Activated CD8-positive, alpha-beta memory T cell treated with anti-CD3 and anti-CD28 coated beads for 1 hour (primary cell): ENCODE measurements around the gene PLVAP.

Experiments used
- DNase-seq, 2 donors: peaks; one replicate each; pipeline ENCODE4 v3.0.0-alpha.2; 2020; ENCODE audit warnings: low read depth in 1 of 2; ENCODE audit errors: extremely low read depth in 1 of 2

Gene PLVAP

DNA sequence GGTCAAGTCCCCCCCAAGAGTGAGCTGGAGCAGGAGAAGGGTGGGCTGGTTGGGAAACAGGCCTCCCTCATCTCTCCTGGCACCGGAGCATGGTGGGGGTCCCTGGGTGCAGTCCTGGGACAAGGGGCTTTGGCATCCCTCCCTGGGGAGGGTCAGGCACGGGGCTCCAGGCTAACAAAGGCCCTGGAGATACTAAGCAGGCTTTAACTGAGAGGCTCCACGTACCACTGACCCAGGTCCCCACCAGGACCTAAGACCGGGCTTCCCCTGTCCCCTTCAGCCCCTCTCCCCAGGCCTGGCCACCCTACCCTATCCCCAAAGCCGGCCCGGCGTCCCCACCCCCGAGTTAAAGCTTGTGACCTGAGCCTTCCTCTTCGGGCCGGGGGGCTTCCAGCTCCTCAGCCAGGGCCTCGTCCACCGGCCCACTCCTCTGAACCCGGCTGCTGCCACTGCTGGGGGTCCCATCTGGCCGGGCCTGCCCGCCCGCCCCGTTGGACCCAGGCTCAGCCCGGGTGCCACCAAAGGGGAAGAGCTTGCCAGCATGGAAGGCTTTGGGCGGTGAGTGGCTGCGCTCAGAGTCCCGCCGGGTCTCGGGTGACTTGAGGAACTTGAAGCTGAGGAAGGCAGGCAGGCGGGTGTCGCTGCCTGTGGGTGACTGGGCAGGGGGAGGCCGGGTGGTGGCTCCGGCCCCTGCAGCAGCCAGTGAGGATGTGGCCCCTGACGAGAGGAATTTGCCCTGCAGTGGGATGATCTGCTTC, 52.6 kb downstream of the PLVAP start:
- no peak for DNase-seq

- no peak for DNase-seq
Observed at GRCh38 chr19:17323964-17324332, 53.2 kb downstream of the PLVAP start.

GRCh38 chr19:17323300-17323963, 53.7 kb downstream of the PLVAP start:
- no peak for DNase-seq

- DNase-seq, result no peak
Observed at GRCh38 chr19:17322854-17323253, 54.3 kb downstream of the PLVAP start.

- DNase-seq, result no peak
Observed at GRCh38 chr19:17321655-17322489, 55.3 kb downstream of the PLVAP start.

DNA sequence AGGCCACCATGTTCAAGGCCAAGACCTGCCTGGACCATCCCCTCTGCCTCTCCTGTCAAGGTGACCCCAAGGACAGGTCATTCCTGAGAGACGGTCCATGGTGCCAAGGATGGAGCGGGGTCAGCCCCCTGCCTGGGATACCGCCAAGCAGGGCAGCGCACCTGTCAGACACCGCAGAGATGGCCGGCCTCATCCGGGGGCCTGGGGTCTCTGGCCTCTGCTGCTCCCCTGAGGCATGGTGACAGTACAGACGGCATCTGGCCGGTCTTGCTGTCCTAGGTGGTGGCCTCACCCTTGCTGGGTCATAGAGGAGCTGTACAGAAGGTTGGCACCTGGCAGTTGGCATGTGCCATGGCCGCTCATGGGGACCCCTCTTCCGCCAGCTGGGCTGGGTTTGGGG, 56.7 kb downstream of the PLVAP start:
- DNase-seq, result no peak

- DNase-seq, result no peak
Observed at GRCh38 chr19:17319473-17320238, 57.5 kb downstream of the PLVAP start.

DNA sequence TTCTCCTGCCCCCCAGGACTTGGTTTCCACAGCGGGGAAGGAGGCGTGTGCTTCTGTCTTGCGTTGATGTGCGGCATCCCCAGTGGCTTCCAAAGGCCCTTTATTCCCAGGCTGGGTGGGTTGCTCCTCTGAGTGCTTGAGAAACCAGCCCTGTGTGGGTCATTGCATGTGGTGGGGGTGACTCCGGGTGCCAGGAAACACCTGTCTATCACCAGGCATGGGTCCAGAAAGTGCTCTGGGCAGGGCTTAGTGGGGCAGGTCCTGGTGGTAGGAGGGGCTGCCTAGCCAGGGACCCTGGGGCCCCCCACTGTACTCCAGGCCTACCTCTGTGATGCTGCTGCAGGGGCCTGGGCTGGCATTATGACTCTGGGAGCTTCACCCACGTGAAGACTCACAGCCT, 58.2 kb downstream of the PLVAP start:
- no peak for DNase-seq

DNA sequence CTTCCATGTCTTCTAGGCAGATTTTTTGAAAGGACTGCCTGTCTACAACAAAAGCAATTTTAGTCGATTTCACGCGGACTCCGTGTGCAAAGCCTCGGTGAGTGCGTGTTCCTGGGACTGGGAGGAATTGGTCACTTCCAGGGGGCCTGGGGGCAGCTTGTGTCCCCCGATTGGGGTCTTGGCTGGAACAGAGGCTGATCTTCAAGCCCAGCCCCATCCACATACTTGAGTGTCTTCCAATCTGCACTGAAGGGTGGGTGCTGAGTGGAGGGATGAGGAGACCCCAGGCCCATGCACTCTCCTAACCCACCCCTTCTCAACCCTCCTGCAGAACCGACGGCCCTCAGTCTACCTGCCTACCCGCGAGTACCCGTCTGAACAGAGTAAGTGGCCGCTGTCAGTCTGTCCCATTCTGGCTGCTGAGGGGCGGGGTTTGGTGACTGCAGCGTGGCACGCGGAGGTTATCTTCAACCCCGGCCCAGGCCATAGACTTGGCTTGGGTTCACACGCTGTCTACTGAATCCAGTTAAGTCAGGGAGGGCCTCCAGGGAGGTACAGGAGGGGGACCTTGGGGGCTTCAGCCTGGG, 63.0 kb downstream of the PLVAP start:
- no peak for DNase-seq

GRCh38 chr19:17312189-17313113, 64.7 kb downstream of the PLVAP start:
- no peak for DNase-seq

GRCh38 chr19:17311455-17312188, 65.5 kb downstream of the PLVAP start:
- no peak for DNase-seq

GRCh38 chr19:17309965-17310461, 67.1 kb downstream of the PLVAP start:
- DNase-seq, result no peak

DNA sequence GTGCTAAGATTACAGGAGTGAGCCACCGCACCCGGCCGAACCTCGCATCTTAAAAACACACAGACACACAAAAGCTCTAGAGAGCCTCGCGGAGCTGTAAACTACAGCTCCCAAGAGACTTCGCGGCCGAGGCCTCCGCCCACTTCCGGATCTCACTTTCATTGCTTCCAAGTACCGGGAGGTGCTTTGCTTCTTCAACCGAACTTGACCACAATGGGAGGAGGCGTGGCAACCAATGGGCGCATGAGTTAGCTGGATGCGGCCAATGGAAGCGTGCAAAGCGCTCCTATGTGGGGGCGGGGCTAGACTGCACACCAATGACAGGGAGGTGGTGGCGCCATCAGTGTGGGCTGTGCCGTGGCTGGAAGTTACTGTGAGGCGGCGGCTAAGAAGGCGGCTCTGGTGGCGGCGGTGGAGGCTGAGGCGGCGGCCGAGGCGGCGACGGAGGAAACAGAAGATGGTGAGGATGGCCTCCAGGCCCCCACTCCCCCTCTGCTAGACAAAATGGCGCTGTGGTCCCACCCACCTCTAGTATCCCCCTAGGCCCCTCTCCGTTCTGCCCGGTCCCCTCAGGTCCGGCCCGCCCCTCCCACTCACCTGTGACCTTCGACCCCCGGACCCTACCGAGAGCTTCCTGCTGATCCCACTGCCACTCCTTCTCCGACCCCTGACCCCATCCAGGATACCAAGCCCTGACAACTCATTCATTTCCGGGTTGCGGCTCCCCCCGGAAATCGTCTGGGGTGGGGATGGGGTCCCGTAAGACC, 67.8 kb downstream of the PLVAP start, which contains the start of gene DDA1:
Gene DDA1 (plus strand): TSS at position 366 of the 767 bp plus-strand sequence. CDS start 92 bp downstream, at position 458.
- peak; percentile 95 to 98 for DNase-seq

DNA sequence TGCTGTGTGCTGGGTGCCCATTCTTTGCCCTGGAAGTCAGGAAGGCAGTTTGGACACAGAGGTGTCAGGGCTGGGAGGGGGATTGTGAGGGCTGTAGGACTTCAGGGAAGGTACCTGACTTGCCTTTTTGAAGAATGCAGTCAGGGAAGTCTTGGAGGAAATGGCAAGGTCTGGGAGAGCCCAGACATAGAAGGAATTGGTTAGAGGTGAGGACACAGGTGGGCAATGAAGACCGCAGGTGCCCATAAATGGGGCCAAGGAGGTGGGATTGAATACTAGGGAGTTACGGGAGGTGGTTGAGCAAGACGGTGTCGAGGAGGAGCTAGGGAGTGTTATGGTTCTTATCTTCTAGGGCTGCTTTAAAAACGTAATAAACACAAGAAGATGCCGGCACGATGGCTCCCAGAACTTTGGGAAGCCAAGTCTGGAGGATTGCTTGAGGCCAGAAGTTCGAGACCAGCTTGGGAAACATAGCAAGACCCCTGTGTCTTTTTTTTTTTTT, 69.2 kb downstream of the PLVAP start:
- DNase-seq, result no peak

DNA sequence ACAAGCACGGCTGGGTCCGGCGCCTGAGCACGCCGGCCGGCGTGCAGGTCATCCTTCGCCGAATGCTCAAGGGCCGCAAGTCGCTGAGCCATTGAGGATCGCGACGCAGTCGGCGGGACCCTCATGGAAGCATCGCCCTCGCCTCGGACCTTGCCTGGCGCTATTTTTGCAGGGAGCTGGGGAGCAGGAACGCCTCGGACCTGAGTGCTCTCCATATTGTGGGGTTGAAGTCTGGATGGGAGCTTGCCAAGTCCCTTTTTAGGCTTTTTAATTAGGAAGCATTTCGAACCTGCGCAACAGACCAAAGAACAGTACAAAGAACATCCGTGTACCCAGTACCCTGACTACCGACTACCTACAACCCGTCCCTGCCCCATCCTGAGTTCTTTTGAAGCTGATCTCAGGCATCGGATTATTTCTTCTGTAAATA, 70.8 kb downstream of the PLVAP start:
- no peak for DNase-seq

- peak; percentile 84 to 86 for DNase-seq
Observed at GRCh38 chr19:17305517-17306284, 71.4 kb downstream of the PLVAP start, which contains the start of gene MRPL34. Gene MRPL34, plus strand, starts transcription at chr19:17305872. Its CDS starts 21 bp downstream, at chr19:17305893.

DNA sequence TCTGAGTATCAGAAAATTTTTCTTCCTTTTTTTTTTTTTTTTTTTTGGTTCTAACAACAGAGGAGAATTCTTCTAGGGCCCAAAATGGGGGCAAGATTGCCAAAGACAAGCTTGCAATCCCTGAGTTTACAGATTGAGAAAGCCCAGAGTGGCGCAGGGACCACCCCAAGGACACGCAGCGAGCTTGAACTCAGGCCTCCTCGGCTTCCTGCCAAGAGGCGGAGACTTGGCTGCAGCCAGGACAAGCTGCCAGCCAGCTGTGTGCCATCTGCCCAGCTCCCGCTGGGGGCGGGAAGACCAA, 72.0 kb downstream of the PLVAP start:
- DNase-seq, result no peak
